Measurements from ENCODE around the gene MYDGF. TPM values are rescaled to one million over a fixed set of nuclear protein-coding genes. Genes with fewer than 3 reads are reported as not detected.

The MYDGF gene
- total RNA-seq, 1 donor from 2014 or later, result 23.4 TPM

- Mint-ChIP-seq H3K9me3 (no peaks in the 10 kb centered on the region), H3K27ac (no peak overlapping the region), H3K36me3 (peaks cover 15% of the 10 kb centered on the region), H3K27me3 (ENCODE audit: insufficient read depth, low read depth) (peaks cover 6% of the 10 kb centered on the region), H3K4me3 (no peak overlapping the region), H3K4me1 (no peaks in the 10 kb centered on the region)
- no peak for TF ChIP-seq EZH2 (IDR thresholded peaks at IDR 0.05)
- no peak for TF ChIP-seq EZH2phosphoT487 (IDR thresholded peaks at IDR 0.05)
- no peak for TF ChIP-seq CTCF (IDR thresholded peaks at IDR 0.05)
- Histone ChIP-seq H3K9ac (no peak overlapping the region), H3K9me3 (ENCODE audit: low read depth) (no peaks in the 10 kb centered on the region), H3K4me2 (no peak overlapping the region), H3K4me1 (no peaks in the 10 kb centered on the region), H3K27ac (no peak overlapping the region), H3K79me2 (ENCODE audit: low read depth) (no peaks in the 10 kb centered on the region), H3K36me3 (no peaks in the 10 kb centered on the region), H3K4me3 (no peak overlapping the region), H3F3A (ENCODE audit: low read depth) (no peaks in the 10 kb centered on the region), H4K20me1 (ENCODE audit: low read depth) (no peaks in the 10 kb centered on the region), H2AFZ (replicated peaks) (no peak overlapping the region), H3K27me3 (no peaks in the 10 kb centered on the region)
- DNase-seq (ENCODE audit: low spot score), result no peak
These were observed 43.3 kb upstream of the MYDGF start for GRCh38 chr19:4713384-4713951.

- Histone ChIP-seq H4K20me1 (ENCODE audit: low read depth) (no peaks in the 10 kb centered on the region), H3K27me3 (no peaks in the 10 kb centered on the region), H2AFZ (replicated peaks) (no peak overlapping the region), H3K9me3 (ENCODE audit: low read depth) (no peaks in the 10 kb centered on the region), H3F3A (ENCODE audit: low read depth) (no peaks in the 10 kb centered on the region), H3K4me3 (no peak overlapping the region), H3K4me1 (no peaks in the 10 kb centered on the region), H3K27ac (no peak overlapping the region), H3K4me2 (no peak overlapping the region), H3K36me3 (no peaks in the 10 kb centered on the region), H3K9ac (no peak overlapping the region), H3K79me2 (ENCODE audit: low read depth) (no peaks in the 10 kb centered on the region)
- Mint-ChIP-seq H3K9me3 (no peaks in the 10 kb centered on the region), H3K4me1 (no peaks in the 10 kb centered on the region), H3K27me3 (ENCODE audit: insufficient read depth, low read depth) (peaks cover 6% of the 10 kb centered on the region), H3K36me3 (peaks cover 15% of the 10 kb centered on the region), H3K4me3 (no peak overlapping the region), H3K27ac (no peak overlapping the region)
- no peak for DNase-seq (ENCODE audit: low spot score)
- TF ChIP-seq EZH2phosphoT487 (IDR thresholded peaks at IDR 0.05), result no peak
- no peak for TF ChIP-seq CTCF (IDR thresholded peaks at IDR 0.05)
- no peak for TF ChIP-seq EZH2 (IDR thresholded peaks at IDR 0.05)
These were observed 42.6 kb upstream of the MYDGF start for GRCh38 chr19:4712771-4713170.

GRCh38 chr19:4711211-4711610, 41.1 kb upstream of the MYDGF start:
- H3K9ac ChIP-seq, result no peak overlapping the region
- Mint-ChIP-seq H3K27me3 (ENCODE audit: insufficient read depth, low read depth) (peaks cover 6% of the 10 kb centered on the region), H3K9me3 (no peaks in the 10 kb centered on the region), H3K27ac (no peak overlapping the region), H3K4me3 (no peak overlapping the region), H3K36me3 (peaks cover 12% of the 10 kb centered on the region), H3K4me1 (no peaks in the 10 kb centered on the region)
- H2AFZ ChIP-seq (replicated peaks), result no peak overlapping the region
- H3K4me3 ChIP-seq, result no peak overlapping the region
- H3K27ac ChIP-seq, result no peak overlapping the region
- H3K27me3 ChIP-seq, result no peaks in the 10 kb centered on the region
- H3K4me1 ChIP-seq, result no peaks in the 10 kb centered on the region
- no peak for TF ChIP-seq EZH2 (IDR thresholded peaks at IDR 0.05)
- TF ChIP-seq CTCF (IDR thresholded peaks at IDR 0.05), result no peak
- no peak for TF ChIP-seq EZH2phosphoT487 (IDR thresholded peaks at IDR 0.05)
- H4K20me1 ChIP-seq (ENCODE audit: low read depth), result no peaks in the 10 kb centered on the region
- H3K4me2 ChIP-seq, result no peak overlapping the region
- no peaks in the 10 kb centered on the region for H3K9me3 ChIP-seq (ENCODE audit: low read depth)
- no peak for DNase-seq (ENCODE audit: low spot score)
- H3K79me2 ChIP-seq (ENCODE audit: low read depth), result no peaks in the 10 kb centered on the region
- H3F3A ChIP-seq (ENCODE audit: low read depth), result no peaks in the 10 kb centered on the region
- H3K36me3 ChIP-seq, result no peaks in the 10 kb centered on the region
